ENCODE results near the gene NOP9.
"Not testable (repeated sequence)": the region's sequence is repeated elsewhere in the genome, so short reads cannot be mapped to it uniquely, and the experiment has no call there.

Gene NOP9

DNA sequence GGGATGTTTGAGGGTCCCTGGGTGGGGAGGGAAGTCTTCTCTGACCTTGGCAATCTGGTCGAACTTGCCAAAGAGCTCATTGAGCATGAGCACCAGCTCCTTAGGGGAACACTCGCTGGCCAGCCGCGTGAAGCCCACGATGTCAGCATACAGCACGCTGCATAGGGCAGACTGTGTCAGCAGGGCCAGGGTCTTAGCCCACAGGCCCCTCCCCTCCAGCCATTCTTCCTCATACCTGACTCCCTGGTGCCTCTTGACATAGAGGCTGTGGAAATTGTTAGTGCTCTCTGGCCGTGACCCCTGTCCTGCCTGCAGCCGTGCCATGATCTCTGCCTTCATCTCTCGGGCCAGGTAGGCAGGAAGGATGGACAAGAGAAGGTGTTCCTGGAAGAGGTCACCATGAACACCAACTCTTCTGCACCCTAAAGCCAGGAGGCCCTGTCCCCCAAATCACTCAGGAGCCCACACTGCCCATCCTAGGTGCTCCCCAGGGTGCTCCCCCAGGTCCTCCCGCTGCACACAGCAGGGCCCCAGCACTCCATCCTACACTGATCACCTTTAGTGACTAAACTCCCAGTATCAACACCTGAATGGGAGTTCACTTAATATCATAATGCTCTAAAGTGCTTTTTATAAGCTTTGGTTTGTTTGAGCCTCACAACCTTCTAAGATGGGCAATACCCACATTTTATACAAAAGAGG is 31.5 kb downstream of the NOP9 start:
- no peak for DNase-seq

GRCh38 chr14:24331731-24332267 is 32.1 kb downstream of the NOP9 start:
- no peak for DNase-seq

DNA sequence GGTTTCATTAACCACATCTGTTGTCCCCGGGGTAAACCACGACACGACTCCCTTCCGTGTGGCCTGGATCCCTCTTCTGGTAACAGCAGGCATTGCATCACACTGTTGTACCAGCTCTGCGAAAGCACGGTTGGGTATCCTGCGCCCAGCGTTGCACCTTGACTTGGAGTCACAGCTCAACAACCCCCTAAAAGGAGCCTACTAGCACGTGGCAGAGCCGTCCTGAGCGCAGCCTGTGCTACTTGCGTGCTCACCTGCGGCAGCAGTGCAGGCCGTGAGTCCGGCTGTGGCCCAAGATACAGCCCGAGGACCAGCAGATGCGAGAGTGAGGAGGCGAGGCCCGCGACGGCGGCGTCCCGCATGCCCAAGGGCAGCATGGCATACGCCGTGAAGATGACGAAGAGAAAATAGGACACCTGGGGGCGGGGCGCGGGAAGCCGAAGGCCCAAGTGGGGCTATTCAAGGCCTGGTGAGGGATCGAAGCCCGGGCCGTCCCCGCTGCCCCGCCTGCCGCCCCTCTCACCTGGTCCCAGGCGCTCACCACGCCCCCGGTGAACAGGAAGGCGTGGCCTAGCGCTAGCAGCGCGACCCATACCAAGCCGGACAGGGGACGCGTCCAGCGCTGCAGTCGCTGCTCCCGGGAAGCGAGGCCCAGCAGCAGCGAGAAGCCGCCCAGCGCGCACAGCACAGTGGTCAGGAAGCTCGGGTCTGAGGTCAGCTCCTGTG is 32.8 kb downstream of the NOP9 start:
- peak; percentile 68 for DNase-seq

GRCh38 chr14:24334431-24335291 is 35.0 kb downstream of the NOP9 start, which contains the start of gene ADCY4:
TSS of gene ADCY4 (minus strand) at chr14:24335071. CDS start at chr14:24334652, 419 bp downstream.
- no peak for DNase-seq

- no peak for DNase-seq
Observed at GRCh38 chr14:24335461-24336171, 36.0 kb downstream of the NOP9 start.

GRCh38 chr14:24337144-24337823 is 37.6 kb downstream of the NOP9 start:
- DNase-seq, result no peak

DNA sequence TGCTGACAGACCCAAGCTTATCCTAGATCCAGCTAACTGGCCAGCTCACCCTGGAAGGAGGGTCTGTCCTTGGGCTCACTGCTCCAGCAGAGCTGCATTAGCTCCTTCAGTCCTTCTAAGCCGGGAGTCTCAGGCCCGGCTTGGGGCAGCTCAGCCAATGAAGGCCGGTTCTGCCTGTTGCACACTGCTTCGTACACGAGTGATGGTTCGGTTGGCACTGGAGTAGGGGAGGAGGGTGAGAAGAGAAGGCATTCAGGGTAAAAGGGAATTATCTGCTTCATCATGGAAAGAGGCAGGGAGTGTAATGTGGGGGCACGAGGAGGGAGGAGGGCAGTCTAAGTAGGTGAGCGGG is 38.1 kb downstream of the NOP9 start:
- DNase-seq, result no peak

GRCh38 chr14:24338843-24339242 is 39.2 kb downstream of the NOP9 start:
- DNase-seq, result no peak

- no peak for DNase-seq
Observed at GRCh38 chr14:24339284-24340151, 39.9 kb downstream of the NOP9 start, which contains the start of gene RIPK3. TSS of gene RIPK3 (minus strand) at chr14:24339991. CDS start at chr14:24339826, 165 bp downstream.

GRCh38 chr14:24340606-24341005 is 41.0 kb downstream of the NOP9 start:
- DNase-seq, result no peak

- DNase-seq, result no peak
Observed at GRCh38 chr14:24342889-24343288, 43.2 kb downstream of the NOP9 start.

GRCh38 chr14:24343795-24344660 is 44.4 kb downstream of the NOP9 start:
- no peak for DNase-seq

- no peak for DNase-seq
Observed at GRCh38 chr14:24347134-24347533, 47.5 kb downstream of the NOP9 start.

- no peak for DNase-seq
Observed at GRCh38 chr14:24348186-24348585, 48.5 kb downstream of the NOP9 start.

DNA sequence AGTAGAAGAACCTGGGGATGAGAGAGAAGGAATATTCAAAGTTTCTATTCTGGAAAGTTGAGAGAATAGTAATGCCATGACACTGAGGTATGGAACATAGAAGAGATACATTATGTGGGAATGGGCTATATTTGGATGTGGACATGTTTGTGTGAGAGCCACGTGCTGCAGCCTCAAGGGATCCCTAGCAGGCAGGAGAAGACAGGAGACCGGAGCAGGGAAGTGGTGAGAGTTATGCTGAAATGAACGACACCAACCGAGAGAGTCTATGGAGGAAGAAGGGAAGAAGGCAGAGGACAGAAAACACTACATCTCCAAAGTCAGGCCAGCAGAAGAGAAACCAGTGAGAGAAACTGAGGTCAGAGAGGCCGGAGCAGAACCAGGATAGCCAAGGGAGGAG is 50.1 kb downstream of the NOP9 start:
- DNase-seq, result no peak

GRCh38 chr14:24351517-24351916 is 51.9 kb downstream of the NOP9 start:
- no peak for DNase-seq

DNA sequence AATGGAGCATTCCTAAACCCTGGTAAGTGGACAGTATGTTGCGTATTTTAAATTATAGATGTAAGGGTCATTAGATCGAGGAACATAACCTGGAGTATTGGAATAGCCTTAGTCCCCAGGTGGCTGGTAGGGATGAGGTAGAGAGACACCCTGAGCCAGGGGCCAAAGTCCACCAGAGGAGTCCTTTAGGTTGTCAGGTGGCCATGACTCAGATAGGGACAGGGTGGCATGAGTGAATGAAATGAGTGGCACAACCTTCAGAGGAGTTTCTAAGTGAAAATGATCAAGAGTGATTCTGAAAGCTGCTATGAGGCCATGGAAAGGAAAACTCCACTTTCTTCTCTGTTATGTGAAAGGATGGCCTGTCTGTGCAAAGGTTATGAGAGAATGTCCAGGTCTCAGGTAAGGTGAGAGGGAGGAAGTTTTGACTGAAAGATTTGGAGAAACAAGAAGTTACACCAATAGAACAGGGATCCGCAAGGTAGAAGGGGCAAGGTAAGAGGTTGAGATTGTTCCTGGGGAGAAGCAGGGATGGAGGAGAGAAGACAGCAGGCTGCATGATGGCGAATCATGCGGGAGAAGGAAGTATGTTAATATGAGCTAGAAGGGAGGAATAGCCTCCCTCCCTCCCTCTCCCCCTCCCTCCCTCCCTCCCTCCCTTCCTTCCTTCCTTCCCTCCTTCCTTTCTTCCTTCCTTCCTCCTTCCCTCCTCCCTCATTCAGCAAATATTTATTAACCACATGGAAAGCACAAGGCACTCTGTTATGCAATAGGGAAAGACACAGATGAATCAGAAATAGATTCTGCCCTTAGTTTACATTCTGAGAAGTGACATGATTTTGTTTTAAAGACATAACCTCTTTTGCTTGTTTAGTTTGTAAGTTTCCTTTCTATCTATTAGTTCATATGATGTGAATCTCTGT is 54.2 kb downstream of the NOP9 start:
- no peak for DNase-seq

GRCh38 chr14:24354482-24354825 is 54.8 kb downstream of the NOP9 start:
- DNase-seq, result not testable (repeated sequence)

DNA sequence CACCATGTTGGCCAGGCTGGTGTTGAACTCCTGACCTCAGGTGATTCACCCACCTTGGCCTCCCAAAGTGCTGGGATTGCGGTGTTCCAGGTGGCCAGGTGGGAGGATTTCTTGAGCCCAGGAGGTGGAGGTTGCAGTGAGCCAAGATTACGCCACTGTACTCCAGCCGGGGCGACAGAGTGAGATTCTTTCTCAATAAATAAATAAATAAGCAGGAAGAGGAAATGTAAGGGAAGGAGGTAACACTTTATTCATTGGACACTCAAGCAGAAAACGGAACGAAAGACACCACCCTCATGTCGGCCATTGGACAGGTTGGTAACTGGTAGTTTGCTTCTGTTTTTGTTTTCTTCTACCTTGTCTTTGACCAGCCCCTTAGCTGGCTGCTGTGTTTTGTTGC is 55.4 kb downstream of the NOP9 start:
- no peak for DNase-seq

Data from NCI-H146 (cell line).